ELF-1 (cell line): ENCODE data around the gene JOSD2.
A peak's percentile ranks its signal among the peaks of the same experiment; 100 is the strongest.

Experiments
- DNase-seq: peaks from one replicate; pipeline ENCODE4 v3.0.0-alpha.2; 2016; ENCODE audit warnings: low read depth, low spot score

JOSD2 gene

GRCh38 chr19:50514346-50515167 is 3.6 kb upstream of the JOSD2 start:
- DNase-seq = no peak

DNA sequence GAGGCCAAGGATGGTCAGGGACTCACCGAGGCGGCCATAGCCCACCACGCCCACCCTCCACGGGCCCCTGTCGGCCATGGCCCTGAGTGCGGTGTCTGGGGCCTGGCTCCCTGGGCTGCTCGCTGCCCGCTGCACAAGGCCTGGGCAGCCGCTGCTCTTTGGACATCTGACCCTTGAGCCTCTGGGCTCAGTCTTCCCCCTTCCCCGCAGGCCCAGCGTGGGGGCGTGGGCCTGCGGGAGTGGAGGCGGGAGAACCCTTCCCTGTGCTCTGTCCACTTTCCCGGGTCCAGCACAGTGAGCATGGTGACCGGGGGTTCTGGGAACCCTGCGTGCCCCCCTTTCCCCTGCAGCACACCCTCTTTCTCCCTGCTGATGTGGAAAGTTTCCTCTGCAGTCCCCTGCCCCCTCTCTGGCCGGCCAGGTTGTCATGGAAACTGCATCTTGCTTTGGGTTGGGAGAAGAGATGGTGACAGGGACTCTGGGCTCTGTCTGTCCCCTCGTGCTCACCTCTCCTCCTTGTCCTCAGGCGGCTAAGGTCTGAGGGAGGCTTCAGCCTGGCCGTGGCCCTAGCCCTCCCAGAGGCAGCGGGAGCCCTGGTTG is 2.9 kb upstream of the JOSD2 start, which contains the start of gene ASPDH:
Gene ASPDH (minus strand): TSS at position 168 of the 600 bp plus-strand sequence. CDS start 90 bp downstream, at position 78.
- DNase-seq = no peak

- no peak for DNase-seq
Measured at GRCh38 chr19:50512999-50513745, 2.2 kb upstream of the JOSD2 start.

- DNase-seq = no peak
Measured at GRCh38 chr19:50512112-50512998, 1.4 kb upstream of the JOSD2 start.

GRCh38 chr19:50510700-50511068 is 307 bp downstream of the JOSD2 start:
- DNase-seq = no peak

DNA sequence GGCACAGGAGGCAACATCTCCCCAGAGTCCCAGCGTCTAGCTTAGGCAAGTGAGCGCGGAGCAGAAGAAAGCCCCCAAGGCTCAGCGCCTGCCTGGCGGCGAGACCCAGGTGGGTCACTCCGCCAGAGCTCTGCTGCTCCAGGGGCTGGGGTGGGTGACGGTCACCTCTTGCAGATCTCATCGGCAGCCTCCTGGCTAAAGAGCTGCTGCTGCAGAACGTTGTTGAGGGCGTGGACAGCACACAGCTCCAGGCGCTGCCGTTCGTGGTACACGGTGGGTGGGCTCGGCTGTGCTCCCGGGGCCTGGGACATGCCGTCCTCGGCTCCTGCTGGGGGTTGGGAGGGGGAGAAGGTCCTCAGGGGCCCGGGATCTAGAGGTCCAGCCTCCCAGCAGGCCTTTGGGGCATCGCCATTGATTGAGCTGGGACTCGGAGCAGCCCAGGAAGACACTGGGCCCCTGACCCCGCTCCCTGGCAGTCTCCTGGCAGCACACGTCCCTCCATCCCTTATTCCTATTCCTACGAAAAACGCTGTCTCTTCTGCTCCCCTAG is 795 bp downstream of the JOSD2 start:
- DNase-seq = peak; percentile 56

- DNase-seq = no peak
Measured at GRCh38 chr19:50509366-50509765, 1.6 kb downstream of the JOSD2 start.

DNA sequence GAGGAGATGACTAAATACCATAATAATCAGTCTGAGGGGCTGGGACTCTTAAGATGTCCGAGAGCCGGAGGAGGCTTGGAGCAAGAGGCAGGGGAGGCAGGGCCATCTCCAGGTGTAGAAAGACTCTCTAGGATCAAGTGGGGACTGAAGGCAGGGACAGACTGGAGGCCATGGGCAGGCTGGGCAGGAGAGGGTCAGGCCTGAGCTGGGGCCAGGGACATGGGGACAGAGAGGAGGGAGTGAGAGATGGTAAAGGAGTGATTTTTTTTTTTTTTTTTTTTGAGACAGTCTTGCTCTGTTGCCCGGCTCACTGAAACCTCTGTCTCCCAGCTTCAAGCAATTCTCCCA is 2.2 kb downstream of the JOSD2 start:
- DNase-seq = no peak

GRCh38 chr19:50507376-50507775 is 3.6 kb downstream of the JOSD2 start:
- DNase-seq = no peak

DNA sequence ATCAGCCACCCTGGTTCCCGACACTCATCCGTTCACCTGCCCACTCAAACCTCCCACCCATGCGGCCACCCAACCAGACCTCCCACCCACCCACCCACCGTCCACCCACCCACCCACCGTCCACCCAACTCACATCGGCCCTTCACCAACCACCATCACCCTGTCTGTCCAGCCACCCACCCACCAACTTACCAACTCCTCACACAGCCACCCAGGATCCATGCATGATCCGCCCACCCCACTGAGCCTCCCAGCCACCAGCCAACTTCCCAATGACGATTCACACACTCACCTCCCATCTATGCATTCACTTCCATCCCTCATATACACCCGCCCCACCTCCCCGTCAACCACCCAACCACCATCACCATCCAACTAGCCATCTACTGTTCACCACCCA is 4.3 kb downstream of the JOSD2 start:
- DNase-seq = no peak

- DNase-seq = no peak
Measured at GRCh38 chr19:50505856-50506611, 5.0 kb downstream of the JOSD2 start.

GRCh38 chr19:50501568-50502475 is 9.2 kb downstream of the JOSD2 start:
- no peak for DNase-seq

DNA sequence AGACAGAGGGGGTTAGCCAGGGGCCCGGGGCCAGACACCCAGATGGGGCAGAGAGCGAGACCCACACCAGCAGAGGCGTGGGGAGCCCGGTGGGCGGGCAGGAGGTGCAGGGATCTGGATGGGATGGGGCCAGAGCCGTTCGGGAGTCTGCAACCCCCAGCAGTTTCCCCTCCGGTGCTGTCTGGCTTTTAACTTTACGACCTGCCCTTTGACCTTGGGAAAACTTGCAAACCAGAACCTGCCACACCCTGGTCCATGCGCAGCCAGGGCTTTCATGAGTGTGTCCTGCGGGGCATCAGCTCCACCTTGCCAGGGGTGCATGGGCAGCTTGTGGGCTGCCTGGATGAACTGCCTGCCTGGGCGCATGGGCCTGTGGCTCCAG is 9.8 kb downstream of the JOSD2 start:
- peak; percentile 69 for DNase-seq

DNA sequence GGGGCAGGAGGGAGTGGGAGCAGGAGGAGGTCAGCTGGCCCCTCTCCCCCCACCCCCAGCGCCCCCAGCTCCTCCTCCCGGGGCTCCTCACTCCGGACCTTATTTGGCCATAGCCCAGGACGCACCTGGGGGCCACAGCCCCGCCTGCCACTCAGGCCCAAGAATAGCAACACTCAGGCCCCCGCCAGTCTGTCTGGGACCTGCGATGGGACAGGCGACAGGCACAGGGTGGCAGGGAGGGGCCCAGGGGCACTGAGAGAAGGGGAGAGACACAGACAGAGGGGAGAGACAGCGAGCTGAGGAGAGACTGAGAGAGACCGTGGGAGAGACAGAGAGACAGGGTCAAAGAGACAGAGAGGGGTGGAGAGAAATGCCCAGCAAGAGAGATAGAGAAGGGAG is 10.2 kb downstream of the JOSD2 start:
- DNase-seq = no peak

DNA sequence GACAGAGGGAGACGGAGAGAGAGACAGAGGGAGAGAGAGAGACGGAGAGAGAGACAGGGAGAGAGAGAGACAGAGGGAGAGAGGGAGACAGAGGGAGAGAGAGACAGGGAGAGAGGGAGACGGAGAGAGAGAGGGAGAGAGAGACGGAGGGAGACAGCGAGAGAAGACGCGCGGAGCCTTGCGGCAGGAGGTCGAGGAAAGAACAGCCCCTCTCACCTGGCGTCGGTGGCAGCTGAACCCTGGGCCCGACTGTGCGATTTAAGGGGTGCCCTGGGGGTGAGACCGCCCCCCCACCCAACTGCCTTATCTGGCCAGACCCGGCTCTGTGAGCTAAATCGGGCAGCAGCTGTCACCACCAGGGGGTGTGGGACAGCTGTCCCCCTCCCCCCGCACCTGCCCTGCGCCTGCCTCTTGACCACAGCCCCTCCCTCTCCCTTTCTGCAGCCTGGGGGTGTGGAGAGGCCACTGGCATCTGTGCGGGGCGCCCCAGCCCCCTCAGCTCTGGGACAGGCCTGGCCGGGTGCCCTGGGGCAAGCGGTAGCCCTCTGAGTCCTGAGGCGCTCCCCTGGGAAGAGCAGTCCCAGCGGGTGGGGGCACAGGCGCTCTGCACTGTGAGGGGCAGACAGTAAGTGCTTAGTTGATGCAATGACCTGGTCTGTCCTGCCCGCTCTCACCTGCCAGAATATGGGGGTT is 10.8 kb downstream of the JOSD2 start:
- DNase-seq = peak; percentile 82

GRCh38 chr19:50498219-50499056 is 12.6 kb downstream of the JOSD2 start:
- DNase-seq = no peak

DNA sequence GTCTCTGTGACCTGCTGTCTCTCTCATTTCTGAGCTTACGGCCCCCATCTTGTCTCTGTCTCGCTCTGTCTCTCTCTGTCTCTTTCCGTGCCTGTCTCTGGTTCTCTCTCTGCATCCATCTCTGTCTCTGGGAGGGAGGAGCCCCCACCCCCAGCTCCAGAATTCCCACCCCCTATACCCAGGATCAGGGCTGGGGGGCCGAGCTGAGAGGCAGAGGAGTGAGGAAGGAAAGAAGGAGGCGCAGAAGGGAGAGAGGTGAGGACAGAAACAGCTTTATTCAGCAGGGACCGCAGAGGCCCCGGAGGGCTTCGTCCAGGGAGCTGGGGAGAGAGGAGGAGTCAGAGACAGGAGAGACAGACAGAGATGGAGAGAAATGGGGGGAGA is 14.0 kb downstream of the JOSD2 start:
- DNase-seq = no peak
